Fibroblast of skin of right biceps (primary cell): Measurements from ENCODE around the gene REX1BD.

ENCODE experiments used
- DNase-seq: peaks from one replicate; pipeline ENCODE4 v3.0.0-alpha.2; 2013

REX1BD gene

DNA sequence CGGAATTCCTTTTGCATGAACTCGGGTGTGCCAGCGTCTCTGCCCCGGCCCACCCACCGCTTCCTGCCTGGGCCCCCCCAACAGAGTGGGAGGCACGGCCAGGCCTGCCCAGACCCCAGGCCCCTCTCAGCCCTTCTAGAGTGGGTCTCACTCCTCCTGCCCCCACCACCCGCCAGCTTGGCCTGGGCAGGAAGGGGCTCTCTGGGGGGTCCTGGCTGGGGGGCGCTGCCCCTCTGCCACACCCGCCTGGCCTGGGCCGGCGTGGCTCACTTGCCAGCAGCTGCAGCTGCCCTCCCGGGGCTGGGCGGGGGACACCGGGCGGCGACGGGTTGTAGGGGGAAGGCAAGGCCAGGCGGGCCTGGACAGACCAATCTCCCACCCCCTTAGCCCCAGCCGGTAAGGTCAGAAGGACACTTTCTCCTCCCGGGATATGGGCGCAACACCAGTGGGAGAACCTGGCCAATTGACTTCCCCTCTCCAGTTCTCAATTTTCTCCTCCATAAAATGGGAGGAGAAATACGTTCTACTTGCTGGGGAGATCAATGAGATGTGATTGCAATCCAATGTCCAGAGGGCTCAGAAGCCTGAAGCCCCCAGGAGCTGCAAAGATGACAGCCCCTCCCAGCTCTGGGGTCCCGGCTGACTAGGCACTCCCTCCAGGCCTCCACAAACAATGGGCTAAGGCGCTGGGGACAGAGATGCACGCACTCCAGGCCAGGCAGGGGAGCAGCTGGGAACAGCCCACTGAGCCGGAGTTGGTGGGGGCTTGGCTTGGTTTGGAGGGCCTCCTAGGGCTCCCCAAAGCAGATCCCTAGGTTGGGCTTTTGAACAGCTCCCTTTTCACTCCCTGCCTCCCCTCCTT lies 15.6 kb downstream of the REX1BD start:
- no peak for DNase-seq

DNA sequence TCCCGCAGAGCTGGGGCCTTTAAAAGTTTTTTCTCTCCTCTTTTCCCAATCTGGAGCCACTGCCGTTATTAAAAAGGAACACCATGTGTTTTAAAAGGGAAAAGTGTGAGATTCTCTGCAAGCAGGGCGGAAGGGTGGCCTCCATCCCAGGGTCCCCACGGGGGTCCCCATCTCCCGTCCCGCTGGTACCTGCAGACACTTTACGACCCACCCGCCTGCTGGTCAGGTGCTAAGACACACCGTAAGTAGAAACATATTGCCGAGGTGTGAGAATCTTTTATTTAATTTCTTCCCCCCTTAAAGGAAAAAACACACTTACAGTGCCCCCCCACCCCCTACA lies 16.2 kb downstream of the REX1BD start:
- DNase-seq = no peak

- DNase-seq = no peak
These were observed 16.6 kb downstream of the REX1BD start for GRCh38 chr19:18605196-18605545.

- DNase-seq = no peak
These were observed 17.1 kb downstream of the REX1BD start for GRCh38 chr19:18605546-18606280.

DNA sequence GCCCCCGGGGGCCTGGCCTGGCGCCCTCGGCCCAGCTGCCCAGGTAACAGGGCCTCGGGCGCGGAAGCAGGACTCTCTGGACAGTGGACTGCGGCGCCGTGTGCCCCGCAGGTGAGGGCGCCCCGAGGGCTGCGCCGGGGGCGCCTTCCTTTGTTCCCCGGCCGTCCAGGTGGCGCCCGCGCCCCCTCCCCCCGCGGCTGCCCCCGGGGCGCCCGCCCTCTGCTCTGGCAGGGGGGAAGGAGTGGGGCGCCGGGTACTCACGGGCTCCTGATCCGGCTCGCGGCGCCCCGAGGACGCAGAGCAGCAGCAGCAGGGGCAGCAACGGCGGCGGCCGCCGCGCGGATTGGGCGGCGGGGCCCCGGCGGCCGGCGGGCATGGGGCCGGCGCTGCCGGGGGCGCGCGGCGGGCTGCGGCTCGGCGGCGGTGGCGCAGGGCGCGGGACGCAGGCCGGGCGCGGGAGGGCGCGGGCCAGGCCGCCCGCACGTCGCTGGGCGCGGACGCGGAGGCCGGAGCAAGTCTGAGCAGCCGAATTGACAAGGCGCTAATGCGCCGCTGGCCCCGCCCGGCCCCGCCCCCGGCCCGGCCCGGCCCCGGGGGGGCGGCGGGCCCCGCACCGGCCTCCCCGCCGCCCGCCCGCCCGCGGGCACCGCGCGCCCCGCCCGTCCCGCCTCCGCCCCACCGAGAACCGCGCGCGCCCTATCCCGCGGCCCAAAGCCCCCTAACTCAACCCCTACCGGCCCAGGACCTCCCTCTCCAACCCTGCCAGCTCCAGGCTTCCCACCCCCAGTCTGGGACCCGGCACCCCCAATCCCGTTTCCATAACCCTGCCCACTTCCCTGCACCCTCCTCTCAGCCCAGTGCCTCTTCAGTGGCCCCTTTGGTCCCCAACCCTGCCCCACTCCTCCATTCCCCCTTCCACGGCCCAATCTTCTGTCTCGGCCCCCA lies 18.0 kb downstream of the REX1BD start, which contains the start of gene CRLF1:
TSS of gene CRLF1 (minus strand) at position 519 of the 945 bp plus-strand sequence. CDS start at position 376, 143 bp downstream.
- no peak for DNase-seq

GRCh38 chr19:18607226-18608101 lies 18.9 kb downstream of the REX1BD start:
- DNase-seq = no peak

DNA sequence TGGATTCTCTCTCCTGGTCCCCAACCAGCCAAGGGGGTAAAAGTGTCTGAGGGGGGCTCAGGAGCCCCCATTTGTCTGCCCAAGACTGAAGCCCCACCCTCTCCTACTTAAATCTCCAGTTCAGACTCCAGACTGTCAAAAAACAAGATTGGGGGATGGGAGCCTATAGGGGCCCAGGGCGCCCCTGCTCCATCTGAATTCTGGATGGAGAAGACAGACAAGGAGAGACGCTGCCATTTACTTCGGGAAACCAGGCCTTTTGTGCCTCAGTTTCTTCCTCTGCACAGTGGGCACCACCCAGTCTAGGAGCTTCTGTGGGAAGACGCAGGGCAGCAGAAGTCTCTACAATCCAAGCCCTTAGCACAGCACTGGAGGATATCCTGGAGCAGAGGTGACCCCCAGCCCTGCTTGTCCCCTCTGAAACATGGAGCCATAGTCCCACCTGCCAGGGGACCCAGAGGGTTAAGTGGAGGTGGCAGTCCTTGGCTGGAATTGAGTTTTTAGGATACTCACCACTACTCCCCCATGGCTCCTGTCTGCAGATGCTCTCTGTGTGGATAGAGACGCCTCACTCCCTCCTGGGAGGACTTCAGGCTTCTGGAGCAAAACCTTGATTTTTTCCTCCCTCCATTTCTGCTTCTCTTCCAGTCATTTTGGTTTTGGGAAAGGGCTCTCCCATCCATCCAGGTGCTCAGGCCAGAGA lies 19.7 kb downstream of the REX1BD start:
- DNase-seq = no peak

- no peak for DNase-seq
These were observed 20.5 kb downstream of the REX1BD start for GRCh38 chr19:18608805-18609716.

GRCh38 chr19:18609717-18610051 lies 21.1 kb downstream of the REX1BD start:
- DNase-seq = no peak

DNA sequence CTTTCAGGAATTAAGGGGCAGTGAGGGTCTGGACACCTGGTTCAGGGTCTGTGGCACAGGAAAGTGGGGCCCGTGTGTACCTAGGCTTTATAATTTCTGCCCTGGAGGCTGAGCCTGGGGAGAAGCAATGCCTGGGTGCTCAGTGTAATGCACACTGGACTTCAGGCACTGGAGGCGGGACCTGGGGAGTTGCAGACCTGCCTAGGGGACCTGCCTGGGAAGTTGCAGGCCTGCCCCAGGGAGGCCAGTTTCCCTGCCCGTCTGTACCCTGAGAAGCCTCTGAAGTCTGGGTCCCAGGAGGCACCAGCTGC lies 21.6 kb downstream of the REX1BD start:
- DNase-seq = no peak

DNA sequence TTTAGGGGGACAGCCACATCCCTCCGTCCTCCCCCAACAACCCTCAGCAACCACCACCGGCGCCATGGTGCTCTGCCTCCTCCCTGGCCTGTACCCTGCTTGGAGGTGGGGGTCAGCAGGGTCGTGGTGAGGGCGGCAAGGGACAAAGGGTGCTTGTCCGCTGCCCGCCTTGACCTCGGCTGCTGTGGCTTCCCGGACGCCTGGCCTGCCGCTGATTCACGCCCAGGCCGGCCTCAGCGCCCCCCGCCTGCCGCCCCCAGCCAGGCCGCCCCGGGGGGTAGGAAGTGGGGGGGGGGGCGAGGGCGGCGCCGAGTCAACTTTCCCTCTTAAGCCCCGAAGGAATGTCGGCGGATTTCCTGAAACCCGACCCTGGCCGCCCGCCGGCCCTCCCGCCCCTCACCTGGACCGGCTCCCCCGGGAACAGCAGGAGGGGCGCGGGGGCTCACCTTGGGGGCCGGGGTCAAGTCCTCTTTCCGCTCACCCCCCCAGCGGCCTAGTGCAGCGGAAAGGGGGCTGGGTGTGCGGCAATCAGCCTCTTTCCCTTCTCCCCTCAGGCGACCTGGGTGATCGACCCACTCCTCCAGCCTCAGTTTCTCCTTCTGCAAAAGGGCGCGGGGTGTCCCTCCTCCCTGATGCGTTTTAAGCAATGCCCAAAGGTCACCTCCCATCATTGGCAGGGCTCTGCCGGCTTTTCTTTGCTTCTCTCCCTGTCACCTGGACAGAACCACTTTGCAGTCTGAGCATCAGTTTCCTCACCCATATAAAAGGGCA lies 22.1 kb downstream of the REX1BD start:
- DNase-seq = no peak

DNA sequence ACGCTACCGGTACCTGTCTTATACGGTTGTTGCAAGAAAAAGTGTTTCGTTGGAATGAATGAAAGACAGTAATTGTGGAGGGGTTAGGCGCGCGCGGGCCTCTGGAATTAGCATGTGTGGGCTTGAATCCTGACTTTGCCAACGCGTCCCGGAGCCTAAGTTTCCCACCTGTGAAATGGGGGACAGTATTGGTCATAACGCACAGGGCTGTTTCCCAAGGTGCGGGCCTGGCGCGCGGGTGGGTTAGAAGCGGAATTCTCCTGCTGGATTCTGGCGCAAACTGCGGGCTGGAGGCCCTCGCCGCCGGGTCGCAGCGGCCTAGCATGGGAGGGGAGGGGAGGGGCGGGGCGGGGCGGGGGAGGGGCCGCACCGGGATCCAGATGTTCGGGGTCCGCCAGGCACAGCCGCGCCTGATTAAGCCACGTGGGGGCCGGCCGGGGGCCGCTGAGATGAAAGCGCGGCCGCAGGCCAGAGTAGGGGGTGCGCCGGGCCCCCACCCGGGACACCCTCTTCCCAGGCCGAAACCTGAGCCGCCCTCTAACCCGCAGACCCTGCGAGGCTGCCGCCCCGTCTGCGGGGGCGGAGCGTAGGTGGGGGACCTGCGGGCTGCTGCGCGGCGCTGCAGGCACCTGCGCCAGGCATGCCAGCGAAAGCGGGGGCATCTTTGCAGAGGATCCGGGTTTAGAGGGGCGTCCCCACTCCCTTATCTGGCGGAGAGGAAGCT lies 22.9 kb downstream of the REX1BD start:
- DNase-seq = no peak

DNA sequence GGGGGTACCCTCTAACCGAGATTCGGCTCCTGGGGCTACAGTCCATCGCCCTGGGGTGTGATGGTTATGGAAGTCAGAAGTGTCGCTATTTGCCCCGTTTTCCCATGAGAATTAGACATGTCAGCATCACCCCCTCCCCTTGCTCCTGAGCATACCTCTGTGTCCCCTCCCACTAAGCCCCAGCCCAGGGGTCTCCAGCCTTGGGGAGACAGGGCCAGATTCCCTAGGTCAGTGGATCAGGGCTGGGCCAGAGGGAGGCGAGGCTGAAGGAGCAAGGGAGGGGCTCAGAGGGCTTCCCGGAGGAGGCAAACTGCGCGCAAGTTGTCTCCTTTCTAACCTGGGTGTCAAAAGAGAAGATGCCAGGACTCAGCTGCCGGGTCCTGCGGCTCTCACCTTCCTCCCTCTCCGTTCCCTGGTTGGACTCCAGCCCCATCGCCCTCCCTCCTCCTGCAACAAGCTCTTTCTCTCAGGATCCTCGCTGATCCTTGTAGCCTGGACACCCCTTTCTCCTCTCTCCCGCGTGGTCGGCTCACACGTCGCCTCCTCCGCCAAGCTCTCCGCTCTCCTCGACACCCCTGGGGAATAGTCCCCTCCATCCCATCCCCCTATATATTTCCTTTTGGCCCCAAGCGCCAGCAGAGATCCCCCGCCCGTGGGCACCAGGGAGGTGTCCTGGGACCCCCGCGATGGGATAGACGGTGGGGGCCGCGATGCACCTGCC lies 23.6 kb downstream of the REX1BD start:
- DNase-seq = no peak

DNA sequence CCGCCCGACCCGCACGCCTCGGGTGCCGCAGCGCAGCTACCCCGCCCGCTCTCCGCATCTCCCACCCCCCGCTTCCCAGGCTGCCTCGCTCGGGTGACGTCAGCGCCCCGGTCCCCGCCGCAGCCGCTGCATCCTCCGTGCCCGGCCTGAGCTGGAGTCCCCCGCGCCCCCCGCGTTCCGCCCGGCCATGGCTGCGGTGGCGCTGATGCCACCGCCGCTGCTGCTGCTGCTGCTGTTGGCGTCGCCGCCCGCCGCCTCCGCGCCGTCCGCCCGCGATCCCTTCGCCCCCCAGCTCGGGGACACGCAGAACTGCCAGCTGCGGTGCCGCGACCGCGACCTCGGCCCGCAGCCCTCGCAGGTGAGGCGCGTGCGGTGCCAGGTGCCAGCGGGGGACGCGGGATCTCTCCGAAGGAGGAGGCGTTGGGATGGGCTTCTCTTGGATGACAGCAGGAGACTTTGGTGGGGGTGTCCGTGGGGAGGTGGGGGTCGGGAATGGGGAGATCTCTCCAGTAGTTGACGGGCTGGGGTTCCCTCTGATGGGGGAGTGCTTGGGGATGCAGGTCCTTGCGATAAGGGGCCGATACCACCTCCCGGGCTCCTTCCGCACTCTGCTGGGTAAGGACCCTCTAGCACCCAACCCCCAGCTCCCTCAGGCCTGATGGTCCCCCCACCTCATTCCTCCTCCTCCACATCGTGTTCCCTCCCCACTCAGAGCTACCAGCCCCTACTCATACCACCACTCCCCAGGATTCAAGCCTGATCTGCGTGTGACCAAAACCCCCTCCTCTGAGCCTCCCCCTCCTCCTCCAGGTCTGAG lies 24.4 kb downstream of the REX1BD start, which contains the start of gene TMEM59L:
TSS of gene TMEM59L (plus strand) at position 99 of the 817 bp plus-strand sequence. CDS start at position 188, 89 bp downstream.
- DNase-seq = no peak

DNA sequence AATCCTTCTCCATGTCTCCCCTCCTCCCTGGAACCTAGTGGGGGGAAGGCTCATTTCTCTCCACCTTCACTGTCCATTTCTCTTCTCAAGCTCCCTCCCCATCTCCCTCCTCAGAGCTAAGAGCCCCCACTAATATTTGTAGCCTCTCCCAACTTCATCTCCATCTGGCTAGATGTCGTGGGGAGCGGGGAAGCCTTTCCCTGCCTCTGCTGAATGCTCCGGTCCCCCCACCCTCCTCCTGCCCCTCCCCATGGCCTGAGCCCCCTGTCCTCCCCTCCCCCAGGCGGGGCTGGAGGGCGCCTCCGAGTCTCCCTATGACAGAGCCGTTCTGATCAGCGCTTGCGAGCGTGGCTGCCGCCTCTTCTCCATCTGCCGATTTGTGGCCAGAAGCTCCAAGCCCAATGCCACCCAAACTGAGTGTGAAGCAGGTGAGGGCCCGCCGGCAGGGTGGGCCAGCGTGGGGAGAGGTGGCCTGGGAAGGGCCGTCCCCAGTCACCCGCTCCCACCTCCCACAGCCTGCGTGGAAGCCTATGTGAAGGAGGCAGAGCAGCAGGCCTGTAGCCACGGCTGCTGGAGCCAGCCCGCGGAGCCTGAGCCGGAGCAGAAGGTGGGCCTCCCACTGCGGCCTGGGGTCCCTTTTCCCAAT lies 25.1 kb downstream of the REX1BD start:
- DNase-seq = no peak

DNA sequence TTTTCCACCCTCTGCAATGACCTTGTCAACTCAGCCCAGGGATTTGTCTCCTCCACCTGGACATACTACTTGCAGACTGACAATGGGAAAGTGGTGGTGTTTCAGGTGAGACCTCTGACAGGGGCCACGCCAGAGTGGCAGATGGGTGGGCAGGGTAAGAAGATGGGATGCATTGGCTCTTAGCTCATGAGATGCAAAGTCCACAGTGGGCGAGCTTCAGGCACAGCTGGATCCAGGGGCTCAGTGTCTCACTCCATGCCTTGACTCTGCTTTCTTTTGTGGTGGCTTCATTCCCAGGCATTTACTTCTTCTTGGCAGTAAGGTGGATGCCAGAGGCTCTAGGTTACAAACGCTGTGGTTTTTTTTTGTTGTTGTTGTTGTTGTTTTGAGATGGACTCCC lies 27.4 kb downstream of the REX1BD start:
- no peak for DNase-seq

DNA sequence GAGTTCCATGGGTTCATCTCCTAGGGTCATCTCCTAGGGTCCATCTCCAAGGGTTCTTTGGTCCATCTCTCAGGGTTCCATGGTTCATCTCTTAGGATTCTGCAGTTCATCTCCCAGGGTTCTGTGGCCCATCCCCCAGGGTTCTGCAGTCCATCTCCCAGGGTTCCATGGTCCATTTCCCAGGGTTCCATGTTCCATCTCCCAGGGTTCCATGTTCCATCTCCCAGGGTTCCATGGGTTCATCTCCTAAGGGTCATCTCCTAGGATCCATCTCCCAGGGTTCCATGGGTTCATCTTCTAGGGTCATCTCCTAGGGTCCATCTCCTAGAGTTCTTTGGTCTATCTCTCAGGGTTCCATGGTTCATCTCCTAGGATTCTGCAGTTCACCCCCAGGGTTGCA lies 29.0 kb downstream of the REX1BD start:
- no peak for DNase-seq
